AG04450 (cell line): Measurements from ENCODE around the gene SMAD7. TPM values are rescaled to one million over a fixed set of nuclear protein-coding genes. Genes with fewer than 3 reads are reported as not detected.

ENCODE experiments used
- CTCF ChIA-PET: fragments of 300-600, 350-600 bp; formaldehyde crosslinking; extraction: SDS; loops from one replicate; lab custom pipeline; 2022; ENCODE audit warnings: antibody characterized with exemption, inconsistent platforms; lab: Charles Lee
- POLR2A ChIA-PET: fragments of 350-600 bp; formaldehyde crosslinking; extraction: SDS; loops from one replicate; lab custom pipeline; 2021; ENCODE audit warnings: antibody characterized with exemption, inconsistent platforms; lab: Yijun Ruan, JAX
- DNase-seq: peaks from one replicate; pipeline ENCODE4 v3.0.0-alpha.2; 2011; ENCODE audit warnings: low read depth, low spot score
- H3K27ac ChIP-seq: one replicate; pipeline ENCODE4 v1.5.1; 2012; ENCODE audit warnings: low read depth, low read length, control low read depth
- H3K27me3 ChIP-seq: one replicate; pipeline ENCODE4 v1.6.0; 2012; ENCODE audit warnings: low read length; ENCODE audit not compliant: control insufficient read depth, insufficient read depth
- H3K4me3 ChIP-seq: 2 replicates; pipeline ENCODE4 v1.5.1; 2011; ENCODE audit warnings: mild to moderate bottlenecking, low read depth, low read length, control low read depth
- H3K9me3 ChIP-seq: 2 replicates; pipeline ENCODE4 v1.5.1; 2012; ENCODE audit warnings: low read length; ENCODE audit not compliant: control insufficient read depth, insufficient read depth
- polyA plus RNA-seq: library from polyadenylated mRNA; depleted of rRNA; stranded (reverse); fragments of >200 nt; gene quantifications from 2 replicates; pipeline ENCODE4 v1.2.3, GENCODE V29; 2011
- TF ChIP-seq, protein P1 (sequence below): IDR thresholded peaks from 2 replicates; pipeline ENCODE4 v1.5.1; 2011; ENCODE audit warnings: low read depth, low read length, control low read depth, inconsistent platforms

Gene SMAD7
- polyA plus RNA-seq, 1 experiment, result 8.0 TPM

- no peaks in the 10 kb centered on the region; the same call in 1 of the 2 replicates for H3K9me3 ChIP-seq
- ChIA-PET CTCF (no interaction called here), POLR2A (no interaction called here)
Measured at GRCh38 chr18:48877941-48878340, 72.8 kb downstream of the SMAD7 start.

GRCh38 chr18:48876590-48876989 lies 74.2 kb downstream of the SMAD7 start:
- Histone ChIP-seq H3K4me3 (no peak overlapping the region), H3K27me3 (no peaks in the 10 kb centered on the region), H3K27ac (no peak overlapping the region), H3K9me3 (no peaks in the 10 kb centered on the region; the same call in 1 of the 2 replicates)
- DNase-seq, result no peak
- POLR2A ChIA-PET, result no interaction called here
- CTCF ChIA-PET, result no interaction called here
- TF ChIP-seq, protein P1, sequence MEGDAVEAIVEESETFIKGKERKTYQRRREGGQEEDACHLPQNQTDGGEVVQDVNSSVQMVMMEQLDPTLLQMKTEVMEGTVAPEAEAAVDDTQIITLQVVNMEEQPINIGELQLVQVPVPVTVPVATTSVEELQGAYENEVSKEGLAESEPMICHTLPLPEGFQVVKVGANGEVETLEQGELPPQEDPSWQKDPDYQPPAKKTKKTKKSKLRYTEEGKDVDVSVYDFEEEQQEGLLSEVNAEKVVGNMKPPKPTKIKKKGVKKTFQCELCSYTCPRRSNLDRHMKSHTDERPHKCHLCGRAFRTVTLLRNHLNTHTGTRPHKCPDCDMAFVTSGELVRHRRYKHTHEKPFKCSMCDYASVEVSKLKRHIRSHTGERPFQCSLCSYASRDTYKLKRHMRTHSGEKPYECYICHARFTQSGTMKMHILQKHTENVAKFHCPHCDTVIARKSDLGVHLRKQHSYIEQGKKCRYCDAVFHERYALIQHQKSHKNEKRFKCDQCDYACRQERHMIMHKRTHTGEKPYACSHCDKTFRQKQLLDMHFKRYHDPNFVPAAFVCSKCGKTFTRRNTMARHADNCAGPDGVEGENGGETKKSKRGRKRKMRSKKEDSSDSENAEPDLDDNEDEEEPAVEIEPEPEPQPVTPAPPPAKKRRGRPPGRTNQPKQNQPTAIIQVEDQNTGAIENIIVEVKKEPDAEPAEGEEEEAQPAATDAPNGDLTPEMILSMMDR, result no peak

More at GRCh38 chr18:48877941-48878340, 72.8 kb downstream of the SMAD7 start:
- no peaks in the 10 kb centered on the region for H3K27me3 ChIP-seq
- no peak overlapping the region for H3K27ac ChIP-seq
- TF ChIP-seq, protein P1, result no peak
- DNase-seq, result no peak
- no peak overlapping the region for H3K4me3 ChIP-seq

- POLR2A ChIA-PET, result no interaction called here
- CTCF ChIA-PET, result no interaction called here
- Histone ChIP-seq H3K4me3 (no peak overlapping the region), H3K9me3 (no peaks in the 10 kb centered on the region; the same call in 1 of the 2 replicates), H3K27me3 (no peaks in the 10 kb centered on the region), H3K27ac (no peak overlapping the region)
- TF ChIP-seq, protein P1, result no peak
- no peak for DNase-seq
Measured at GRCh38 chr18:48875942-48876511, 74.7 kb downstream of the SMAD7 start.

GRCh38 chr18:48875314-48875941 lies 75.3 kb downstream of the SMAD7 start:
- CTCF ChIA-PET, result no interaction called here
- Histone ChIP-seq H3K4me3 (no peak overlapping the region), H3K9me3 (no peaks in the 10 kb centered on the region; the same call in 1 of the 2 replicates), H3K27me3 (no peaks in the 10 kb centered on the region), H3K27ac (no peak overlapping the region)
- POLR2A ChIA-PET, result no interaction called here
- DNase-seq, result no peak
- TF ChIP-seq, protein P1, result no peak

GRCh38 chr18:48874701-48875162 lies 76.0 kb downstream of the SMAD7 start:
- no peaks in the 10 kb centered on the region for H3K27me3 ChIP-seq
- H3K27ac ChIP-seq, result no peak overlapping the region
- DNase-seq, result no peak
- ChIA-PET POLR2A (no interaction called here), CTCF (no interaction called here)
- H3K9me3 ChIP-seq, result no peaks in the 10 kb centered on the region; the same call in 1 of the 2 replicates
- no peak overlapping the region for H3K4me3 ChIP-seq
- TF ChIP-seq, protein P1, result no peak
